ENCODE measurements around the gene ADARB2. TPM values are rescaled to one million over a fixed set of nuclear protein-coding genes. Genes with fewer than 3 reads are reported as not detected.

ADARB2 gene
- total RNA-seq, 1 donor from 2014 or later: 1.8 TPM

GRCh38 chr10:1611936-1612550, 125.3 kb downstream of the ADARB2 start:
- H3K36me3 Mint-ChIP-seq (ENCODE audit: low read depth): no peaks in the 10 kb centered on the region
- H3K9me3 Mint-ChIP-seq: no peaks in the 10 kb centered on the region
- no peak overlapping the region for H3K4me3 Mint-ChIP-seq
- no peak for DNase-seq (ENCODE audit: low read depth, low spot score)
- no peak for TF ChIP-seq CTCF (conservative IDR thresholded peaks at IDR 0.05)
- no peak overlapping the region for H3K27ac Mint-ChIP-seq (ENCODE audit: unreplicated experiment)
- peaks cover 49% of the 10 kb centered on the region for H3K4me1 Mint-ChIP-seq
- peaks cover 5% of the 10 kb centered on the region for H3K27me3 Mint-ChIP-seq (ENCODE audit: low read depth)

DNA sequence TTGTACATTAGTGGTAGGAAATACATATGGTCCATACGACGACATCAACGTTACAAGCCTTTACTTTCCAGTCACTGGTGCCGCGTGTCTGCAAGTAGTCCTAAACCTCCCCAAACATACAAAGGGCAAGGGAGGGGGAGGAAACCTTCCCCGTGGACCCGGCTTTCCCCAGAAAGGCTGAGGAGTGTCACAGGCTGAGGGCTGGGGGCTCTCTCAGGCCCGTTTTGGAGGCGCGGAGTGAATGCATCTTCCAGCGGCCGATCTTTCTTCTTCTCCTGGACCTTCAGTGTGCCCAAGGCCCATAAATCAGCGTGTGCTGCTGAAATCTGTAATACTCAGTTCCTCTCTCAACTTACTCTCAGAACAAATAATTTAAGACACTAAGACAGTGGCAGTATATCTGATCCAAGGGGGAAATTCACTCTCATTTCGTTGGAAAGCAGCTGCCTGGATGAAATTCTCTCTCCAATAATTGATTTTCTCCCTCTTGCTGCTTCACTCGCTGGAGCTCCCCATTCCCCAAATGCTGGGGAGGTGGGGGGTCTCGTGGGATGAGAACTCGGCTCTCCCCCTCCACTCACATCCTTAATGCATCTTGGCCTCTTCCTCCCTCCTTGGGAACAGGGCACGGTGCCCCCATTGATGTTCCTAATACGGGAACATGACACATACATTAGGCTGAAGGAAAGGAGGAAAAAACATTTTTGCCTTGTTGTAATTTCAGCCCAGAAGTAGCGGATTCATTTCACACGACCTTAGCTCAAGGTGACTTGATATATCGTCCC, 126.1 kb downstream of the ADARB2 start:
- H3K27ac Mint-ChIP-seq (ENCODE audit: unreplicated experiment): no peak overlapping the region
- no peaks in the 10 kb centered on the region for H3K36me3 Mint-ChIP-seq (ENCODE audit: low read depth)
- no peaks in the 10 kb centered on the region for H3K9me3 Mint-ChIP-seq
- no peak for DNase-seq (ENCODE audit: low read depth, low spot score)
- H3K4me3 Mint-ChIP-seq: no peak overlapping the region
- H3K27me3 Mint-ChIP-seq (ENCODE audit: low read depth): peaks cover 5% of the 10 kb centered on the region
- peaks cover 44% of the 10 kb centered on the region for H3K4me1 Mint-ChIP-seq
- TF ChIP-seq CTCF (conservative IDR thresholded peaks at IDR 0.05): no peak

- H3K9me3 Mint-ChIP-seq: no peaks in the 10 kb centered on the region
- DNase-seq (ENCODE audit: low read depth, low spot score): no peak
- TF ChIP-seq CTCF (conservative IDR thresholded peaks at IDR 0.05): no peak
- peak overlapping the region; percentile 63 for H3K27ac Mint-ChIP-seq (ENCODE audit: unreplicated experiment)
- H3K36me3 Mint-ChIP-seq (ENCODE audit: low read depth): no peaks in the 10 kb centered on the region
- peaks cover 44% of the 10 kb centered on the region for H3K4me1 Mint-ChIP-seq
- H3K27me3 Mint-ChIP-seq (ENCODE audit: low read depth): peaks cover 5% of the 10 kb centered on the region
- H3K4me3 Mint-ChIP-seq: no peak overlapping the region
Observed at GRCh38 chr10:1609648-1609970, 127.7 kb downstream of the ADARB2 start.

GRCh38 chr10:1608851-1609647, 128.3 kb downstream of the ADARB2 start:
- peaks cover 44% of the 10 kb centered on the region for H3K4me1 Mint-ChIP-seq
- H3K27ac Mint-ChIP-seq (ENCODE audit: unreplicated experiment): peak overlapping the region; percentile 63
- H3K9me3 Mint-ChIP-seq: no peaks in the 10 kb centered on the region
- H3K27me3 Mint-ChIP-seq (ENCODE audit: low read depth): peaks cover 5% of the 10 kb centered on the region
- TF ChIP-seq CTCF (conservative IDR thresholded peaks at IDR 0.05): no peak
- H3K4me3 Mint-ChIP-seq: peak overlapping the region; percentile 7
- DNase-seq (ENCODE audit: low read depth, low spot score): peak; percentile 9
- H3K36me3 Mint-ChIP-seq (ENCODE audit: low read depth): no peaks in the 10 kb centered on the region

- peaks cover 5% of the 10 kb centered on the region for H3K27me3 Mint-ChIP-seq (ENCODE audit: low read depth)
- H3K36me3 Mint-ChIP-seq (ENCODE audit: low read depth): no peaks in the 10 kb centered on the region
- no peak for TF ChIP-seq CTCF (conservative IDR thresholded peaks at IDR 0.05)
- no peak overlapping the region for H3K27ac Mint-ChIP-seq (ENCODE audit: unreplicated experiment)
- no peaks in the 10 kb centered on the region for H3K9me3 Mint-ChIP-seq
- H3K4me3 Mint-ChIP-seq: peak overlapping the region; percentile 7
- DNase-seq (ENCODE audit: low read depth, low spot score): no peak
- peaks cover 41% of the 10 kb centered on the region for H3K4me1 Mint-ChIP-seq
Observed at GRCh38 chr10:1608408-1608807, 128.9 kb downstream of the ADARB2 start.
